HG03196 (cell line): Measurements from ENCODE around the gene PFDN5.
A peak's percentile ranks its signal among the peaks of the same experiment; 100 is the strongest.
"Not testable (repeated sequence)": the region's sequence is repeated elsewhere in the genome, so short reads cannot be mapped to it uniquely, and the experiment has no call there.

Source experiments
- ATAC-seq: cut with Tn5 transposase; IDR thresholded peaks from one replicate; pipeline ENCODE4 v1.9.1; 2021; ENCODE audit not compliant: unreplicated experiment

The PFDN5 gene

DNA sequence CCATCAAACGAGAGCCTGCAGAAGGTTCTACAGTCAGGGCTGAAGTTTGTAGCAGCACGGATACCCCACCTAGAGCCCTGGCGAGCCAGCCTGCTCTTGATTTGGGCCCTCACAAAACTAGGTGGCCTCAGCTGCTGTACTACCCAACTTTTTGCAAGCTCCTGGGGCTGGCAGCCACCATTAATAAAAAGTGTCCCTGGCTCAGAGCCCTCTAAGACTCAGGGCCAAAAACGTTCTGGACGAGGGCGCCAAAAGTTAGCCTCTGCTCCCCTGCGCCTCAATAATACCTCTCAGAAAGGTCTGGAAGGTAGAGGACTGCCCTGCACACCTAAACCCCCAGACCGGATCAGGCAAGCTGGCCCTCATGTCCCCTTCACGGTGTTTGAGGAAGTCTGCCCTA, 8.9 kb upstream of the PFDN5 start:
- ATAC-seq, result no peak

DNA sequence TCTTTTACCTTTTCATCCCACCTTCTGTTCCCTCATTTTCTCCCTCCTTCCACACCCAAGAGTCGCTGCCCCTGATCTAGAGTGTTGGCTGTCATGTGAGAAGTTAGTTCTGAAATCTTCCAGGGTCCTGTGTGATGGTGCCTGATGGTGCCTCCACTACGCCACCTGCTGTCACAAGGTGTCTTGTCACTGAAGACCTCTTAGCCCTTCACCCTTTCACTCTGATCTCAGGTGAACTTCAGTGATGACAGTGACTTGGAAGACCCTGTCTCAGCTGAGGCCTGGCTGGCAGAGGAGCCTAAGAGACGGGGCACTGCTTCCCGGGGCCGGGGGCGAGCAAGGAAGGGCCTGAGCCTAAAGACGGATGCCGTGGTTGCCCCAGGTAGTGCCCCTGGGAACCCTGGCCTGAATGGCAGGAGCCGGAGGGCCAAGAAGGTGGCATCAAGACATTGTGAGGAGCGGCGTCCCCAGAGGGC, 7.6 kb upstream of the PFDN5 start:
- no peak for ATAC-seq

DNA sequence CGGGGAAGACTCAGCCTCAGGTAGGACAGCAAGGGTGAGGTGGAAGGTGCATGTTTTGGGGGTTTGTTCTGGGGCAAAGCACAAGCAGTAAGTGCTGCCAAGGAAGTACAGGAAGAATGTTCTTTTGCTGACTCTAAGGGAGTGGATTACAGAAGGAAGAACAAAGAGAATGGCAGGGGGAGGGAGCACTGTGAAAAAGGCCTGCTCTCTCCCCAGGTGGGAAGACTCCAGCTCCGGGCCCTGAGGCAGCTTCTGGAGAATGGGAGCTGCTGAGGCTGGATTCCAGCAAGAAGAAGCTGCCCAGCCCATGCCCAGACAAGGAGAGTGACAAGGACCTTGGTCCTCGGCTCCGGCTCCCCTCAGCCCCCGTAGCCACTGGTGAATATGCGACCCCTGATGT, 7.0 kb upstream of the PFDN5 start:
- no peak for ATAC-seq

GRCh38 chr12:53289891-53290290, 5.5 kb upstream of the PFDN5 start:
- no peak for ATAC-seq

DNA sequence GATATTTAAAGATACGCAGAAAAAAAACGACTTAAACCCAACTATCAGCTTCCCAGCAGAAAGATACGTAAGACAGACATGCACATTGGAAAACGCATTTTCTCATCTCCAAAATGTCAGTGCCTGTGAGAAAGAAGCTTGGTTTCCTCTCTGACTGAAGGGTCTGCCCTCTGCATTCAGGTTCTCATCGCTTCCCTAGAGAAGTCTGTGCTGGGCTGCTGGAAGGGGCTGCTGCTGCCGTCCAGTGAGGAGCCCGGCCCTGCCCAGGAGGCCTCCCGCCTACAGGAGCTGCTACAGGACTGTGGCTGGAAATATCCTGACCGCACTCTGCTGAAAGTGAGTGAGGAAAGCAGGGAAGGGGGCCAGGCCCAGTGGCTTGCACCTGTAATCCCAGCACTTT, 4.7 kb upstream of the PFDN5 start:
- no peak for ATAC-seq

DNA sequence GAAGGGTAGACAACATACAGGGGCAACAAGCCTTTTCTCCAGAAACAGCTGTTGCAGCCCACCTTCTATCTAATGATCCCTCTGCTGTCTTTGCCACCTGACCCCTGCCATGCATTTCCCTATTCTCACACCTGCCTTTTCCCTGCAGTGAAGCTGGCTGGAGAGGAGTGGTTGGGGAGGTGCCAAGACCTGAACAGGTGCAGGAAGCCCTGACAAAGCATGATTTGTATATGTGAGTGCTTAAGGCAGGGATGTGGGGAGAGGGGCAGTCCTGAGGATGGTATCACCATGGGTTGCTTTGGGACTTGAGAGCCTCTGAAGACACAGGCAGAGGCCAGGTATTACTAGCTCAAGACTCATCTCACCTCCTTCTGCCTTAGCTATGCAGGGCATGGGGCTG, 2.9 kb upstream of the PFDN5 start:
- no peak for ATAC-seq

DNA sequence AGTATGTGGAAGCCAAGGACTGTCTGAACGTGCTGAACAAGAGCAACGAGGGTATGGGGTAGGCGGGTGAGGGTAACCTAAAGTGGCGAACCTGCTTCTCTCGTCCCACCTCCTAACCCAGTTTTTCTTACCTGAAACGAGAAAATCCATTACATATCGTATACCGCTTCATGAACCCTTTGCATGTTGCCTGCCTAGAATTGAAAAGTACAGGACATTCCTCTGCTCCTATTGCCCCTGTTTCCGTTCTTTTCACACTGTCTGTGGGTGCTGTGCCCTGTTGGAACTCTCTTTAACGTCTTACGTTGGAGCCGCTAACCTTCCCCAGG, 513 bp downstream of the PFDN5 start:
- no peak for ATAC-seq

DNA sequence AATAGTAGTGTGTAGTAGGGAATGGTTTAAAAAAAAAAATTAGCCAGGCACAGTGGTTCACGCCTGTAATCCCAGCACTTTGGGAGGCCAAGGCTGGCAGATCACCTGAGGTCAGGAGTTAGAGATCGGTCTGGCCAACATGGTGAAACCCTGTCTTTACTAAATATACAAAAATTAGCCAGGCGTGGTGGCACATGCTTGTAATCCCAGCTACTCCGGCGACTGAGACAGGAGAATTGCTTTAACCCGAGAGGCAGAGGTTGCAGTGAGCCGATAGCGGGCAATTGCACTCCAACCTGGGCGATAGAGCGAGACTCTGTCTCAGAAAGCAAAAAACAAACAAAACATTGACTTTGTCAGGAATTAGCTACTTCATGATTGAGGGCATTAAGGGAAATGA, 1.8 kb downstream of the PFDN5 start:
- ATAC-seq, result not testable (repeated sequence)

DNA sequence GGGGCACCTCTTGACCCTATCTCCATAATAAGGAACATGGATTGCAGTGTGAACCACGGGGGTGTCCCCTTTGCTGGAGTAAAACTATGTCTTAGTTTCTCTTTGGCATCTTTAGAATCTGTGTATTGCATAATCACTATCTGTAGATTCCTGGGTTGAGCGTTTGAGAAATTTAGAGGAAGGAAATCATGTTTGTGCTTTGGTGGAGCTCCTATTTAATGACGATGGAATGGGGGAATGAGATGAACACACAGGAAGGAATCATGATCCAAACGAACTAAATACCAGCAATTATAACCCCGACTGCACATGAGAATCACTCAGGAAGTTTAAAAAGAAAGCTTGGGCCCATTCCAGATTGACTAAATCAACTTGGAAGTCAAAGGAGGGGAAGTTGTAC, 2.8 kb downstream of the PFDN5 start:
- ATAC-seq, result no peak

GRCh38 chr12:53299101-53299453, 3.7 kb downstream of the PFDN5 start:
- no peak for ATAC-seq

- peak; percentile 67 for ATAC-seq
Observed at GRCh38 chr12:53299454-53300180, 4.3 kb downstream of the PFDN5 start, which contains the start of gene MYG1. Gene MYG1 (plus strand): TSS chr12:53299695. CDS start chr12:53299738, 43 bp downstream.

DNA sequence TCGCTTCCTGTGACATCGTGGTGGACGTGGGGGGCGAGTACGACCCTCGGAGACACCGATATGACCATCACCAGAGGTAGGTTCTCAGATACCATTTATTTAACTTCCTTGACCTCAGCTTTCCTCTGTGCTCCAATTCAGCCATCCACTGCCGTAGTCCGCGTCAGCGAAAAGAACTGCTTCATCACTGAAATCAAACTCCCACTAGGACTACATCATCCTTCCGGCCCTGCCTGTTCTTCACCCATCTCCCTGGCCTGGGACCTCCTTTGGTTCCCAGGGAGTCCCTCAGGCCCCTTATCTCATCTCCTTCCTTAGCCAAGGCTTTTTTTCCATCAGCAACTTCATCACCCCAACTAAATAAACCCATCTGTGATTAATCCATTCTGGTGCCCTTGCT, 4.8 kb downstream of the PFDN5 start:
- no peak for ATAC-seq

- ATAC-seq, result no peak
Observed at GRCh38 chr12:53302903-53303302, 7.6 kb downstream of the PFDN5 start.

GRCh38 chr12:53306826-53307225, 11.5 kb downstream of the PFDN5 start:
- no peak for ATAC-seq

- ATAC-seq, result no peak
Observed at GRCh38 chr12:53308276-53308675, 12.9 kb downstream of the PFDN5 start.

- no peak for ATAC-seq
Observed at GRCh38 chr12:53313996-53314395, 18.7 kb downstream of the PFDN5 start.

- no peak for ATAC-seq
Observed at GRCh38 chr12:53320352-53321195, 25.2 kb downstream of the PFDN5 start.

GRCh38 chr12:53324113-53324778, 28.9 kb downstream of the PFDN5 start:
- ATAC-seq, result peak; percentile 37

DNA sequence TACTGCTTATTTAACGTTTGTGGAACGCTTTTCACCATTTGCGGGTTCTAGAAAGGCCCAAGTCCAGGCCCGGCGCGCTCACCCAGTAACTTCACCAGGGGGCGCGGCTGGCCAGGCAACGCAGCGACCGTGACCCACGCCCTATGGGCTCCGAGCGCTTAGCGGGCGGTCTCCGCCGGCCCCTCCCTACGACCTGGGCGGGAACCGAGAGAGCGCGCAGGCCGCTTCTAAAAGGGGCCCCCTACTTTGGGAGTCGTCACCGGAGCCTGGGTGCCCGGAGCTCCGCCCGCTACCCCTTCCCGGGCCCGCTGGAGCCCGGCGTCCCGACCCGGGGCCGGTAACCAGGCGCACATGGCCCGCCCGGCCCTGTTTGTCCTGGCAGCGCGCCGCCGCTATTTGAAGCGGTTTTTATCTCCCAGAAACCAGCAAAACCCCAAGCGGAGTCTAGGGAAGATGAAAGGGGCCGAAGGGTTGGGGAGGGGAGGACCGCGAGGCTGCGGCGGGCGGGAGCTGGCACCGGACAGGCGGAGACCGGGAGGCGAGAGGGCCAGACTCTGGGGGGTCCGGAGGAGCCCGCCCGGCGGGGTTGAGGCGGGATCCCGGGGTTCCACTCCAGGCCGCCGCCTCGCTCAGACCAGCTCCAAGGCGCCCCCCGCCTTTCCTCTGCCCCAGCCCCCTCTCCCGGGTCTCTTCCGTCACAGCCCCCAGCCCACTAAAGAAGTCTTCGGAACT, 29.6 kb downstream of the PFDN5 start:
- peak; percentile 54 for ATAC-seq

DNA sequence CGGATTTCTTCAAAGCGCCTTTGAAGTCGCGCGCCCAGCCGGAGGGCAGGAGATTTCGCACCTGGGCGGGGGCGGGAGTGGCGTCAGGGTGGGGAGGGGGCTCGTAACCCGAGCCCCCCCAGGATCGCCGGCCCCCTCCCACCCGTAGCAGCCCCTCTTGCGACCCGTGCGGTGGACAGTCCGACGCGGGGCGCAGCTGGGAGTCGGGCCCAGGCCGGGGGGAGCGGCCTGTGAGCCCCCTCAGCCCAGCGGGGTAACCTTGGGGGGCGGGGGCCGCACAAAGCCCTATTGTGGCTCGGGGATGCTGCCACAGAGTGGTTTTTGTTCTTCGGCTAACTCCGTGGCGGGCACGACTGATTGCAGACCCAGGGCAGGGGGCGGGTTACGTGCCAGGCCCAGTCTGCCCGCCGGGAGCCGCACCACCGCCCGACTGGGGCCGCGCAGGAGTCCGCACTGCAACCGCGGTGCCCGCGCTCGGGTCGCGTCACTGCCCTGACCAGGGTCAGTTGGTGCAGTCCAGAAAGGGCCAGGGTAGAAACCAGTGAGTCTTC, 30.2 kb downstream of the PFDN5 start:
- ATAC-seq, result no peak
